Measurements from ENCODE around the gene COG8. TPM values are rescaled to one million over a fixed set of nuclear protein-coding genes. Genes with fewer than 3 reads are reported as not detected.

The COG8 gene
- total RNA-seq, 1 donor from 2014 or later: 31.1 TPM

DNA sequence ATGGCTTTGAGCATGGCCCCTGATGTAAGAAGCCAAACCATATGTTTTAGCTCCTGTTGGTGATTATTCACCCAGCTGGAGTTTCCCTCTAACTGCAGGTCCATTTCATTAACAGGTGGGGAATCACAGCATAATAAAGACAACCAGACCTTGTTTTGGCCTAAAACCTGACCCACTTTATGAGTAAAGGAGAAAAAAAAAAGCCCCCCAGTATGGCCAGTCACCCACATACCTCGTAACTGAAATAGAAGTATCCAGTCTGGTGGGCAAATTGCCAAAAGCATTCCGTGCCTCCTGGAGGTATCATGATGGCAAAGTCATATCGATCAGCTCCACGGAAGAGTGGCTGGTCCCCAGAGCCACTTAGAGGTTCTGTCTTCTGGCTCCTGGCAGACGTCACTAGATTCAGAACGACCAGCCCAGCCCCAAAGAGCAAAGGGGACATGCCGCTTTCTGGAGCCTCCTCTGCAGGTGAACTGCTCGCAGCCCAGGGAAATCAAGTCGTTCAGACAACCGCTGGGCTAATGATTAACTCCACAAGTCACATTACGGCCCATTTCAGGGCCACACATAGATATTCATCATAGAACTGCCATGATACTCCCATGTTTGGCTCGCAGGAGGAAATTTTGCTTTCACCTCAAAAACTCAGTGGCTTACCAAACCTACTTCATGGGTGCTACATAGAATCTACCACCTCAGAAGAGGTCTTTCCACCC is 12.1 kb upstream of the COG8 start, which contains the start of gene TMED6:
TMED6 (minus strand) TSS at position 478 of the 719 bp plus-strand sequence; CDS start at position 445, 33 bp downstream.
- no peak for DNase-seq
- Histone ChIP-seq H3K27me3 (ENCODE audit: low read depth) (no peaks in the 10 kb centered on the region), H3K9me3 (no peaks in the 10 kb centered on the region), H3K27ac (no peak within 1 kb of the TSS), H3K4me3 (no peak within 1 kb of the TSS), H3K36me3 (peaks cover 45% of the 10 kb centered on the region), H3K4me1 (no peaks in the 10 kb centered on the region)
- TF ChIP-seq, protein P1, sequence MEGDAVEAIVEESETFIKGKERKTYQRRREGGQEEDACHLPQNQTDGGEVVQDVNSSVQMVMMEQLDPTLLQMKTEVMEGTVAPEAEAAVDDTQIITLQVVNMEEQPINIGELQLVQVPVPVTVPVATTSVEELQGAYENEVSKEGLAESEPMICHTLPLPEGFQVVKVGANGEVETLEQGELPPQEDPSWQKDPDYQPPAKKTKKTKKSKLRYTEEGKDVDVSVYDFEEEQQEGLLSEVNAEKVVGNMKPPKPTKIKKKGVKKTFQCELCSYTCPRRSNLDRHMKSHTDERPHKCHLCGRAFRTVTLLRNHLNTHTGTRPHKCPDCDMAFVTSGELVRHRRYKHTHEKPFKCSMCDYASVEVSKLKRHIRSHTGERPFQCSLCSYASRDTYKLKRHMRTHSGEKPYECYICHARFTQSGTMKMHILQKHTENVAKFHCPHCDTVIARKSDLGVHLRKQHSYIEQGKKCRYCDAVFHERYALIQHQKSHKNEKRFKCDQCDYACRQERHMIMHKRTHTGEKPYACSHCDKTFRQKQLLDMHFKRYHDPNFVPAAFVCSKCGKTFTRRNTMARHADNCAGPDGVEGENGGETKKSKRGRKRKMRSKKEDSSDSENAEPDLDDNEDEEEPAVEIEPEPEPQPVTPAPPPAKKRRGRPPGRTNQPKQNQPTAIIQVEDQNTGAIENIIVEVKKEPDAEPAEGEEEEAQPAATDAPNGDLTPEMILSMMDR (IDR thresholded peaks at IDR 0.05): no peak
- peak in 1 of 2 donors; percentile 62 for ATAC-seq
- intact Hi-C loops (cut with DNase I): no loop called here

DNA sequence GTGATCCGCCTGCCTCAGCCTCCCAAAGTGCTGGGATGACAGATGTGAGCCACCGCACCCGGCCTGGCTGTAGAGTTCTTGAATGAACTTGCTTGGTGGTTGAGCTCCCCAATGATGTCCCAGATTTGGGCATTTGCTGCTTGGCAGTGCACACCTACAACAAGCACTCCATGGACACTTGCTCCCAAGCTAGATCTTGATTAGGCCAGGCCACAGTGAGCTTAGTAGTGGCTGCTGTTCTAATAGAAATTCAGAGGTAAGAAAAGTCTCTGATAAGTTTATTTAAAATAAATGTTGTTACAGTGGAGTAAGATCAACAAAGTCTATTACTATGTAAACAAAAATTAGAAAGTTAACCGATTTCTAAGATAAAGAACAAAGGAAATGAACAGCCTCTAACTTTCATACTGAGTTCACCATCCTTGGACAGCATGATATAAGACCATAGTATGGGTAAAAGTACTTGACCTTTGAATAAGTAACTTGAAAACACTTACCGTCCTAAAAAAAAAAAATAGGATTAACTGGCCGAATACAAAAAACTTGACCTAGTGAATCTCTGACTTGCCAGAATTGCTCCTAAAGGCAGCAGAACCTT is 11.3 kb upstream of the COG8 start:
- H3K4me3 ChIP-seq: no peak overlapping the region
- TF ChIP-seq, protein P1 (IDR thresholded peaks at IDR 0.05): no peak
- H3K27me3 ChIP-seq (ENCODE audit: low read depth): no peaks in the 10 kb centered on the region
- H3K4me1 ChIP-seq: no peaks in the 10 kb centered on the region
- no peaks in the 10 kb centered on the region for H3K9me3 ChIP-seq
- H3K36me3 ChIP-seq: peaks cover 36% of the 10 kb centered on the region
- H3K27ac ChIP-seq: no peak overlapping the region
- intact Hi-C loops (cut with DNase I): no loop called here
- peak; percentile 58 to 79 for ATAC-seq
- no peak for DNase-seq

DNA sequence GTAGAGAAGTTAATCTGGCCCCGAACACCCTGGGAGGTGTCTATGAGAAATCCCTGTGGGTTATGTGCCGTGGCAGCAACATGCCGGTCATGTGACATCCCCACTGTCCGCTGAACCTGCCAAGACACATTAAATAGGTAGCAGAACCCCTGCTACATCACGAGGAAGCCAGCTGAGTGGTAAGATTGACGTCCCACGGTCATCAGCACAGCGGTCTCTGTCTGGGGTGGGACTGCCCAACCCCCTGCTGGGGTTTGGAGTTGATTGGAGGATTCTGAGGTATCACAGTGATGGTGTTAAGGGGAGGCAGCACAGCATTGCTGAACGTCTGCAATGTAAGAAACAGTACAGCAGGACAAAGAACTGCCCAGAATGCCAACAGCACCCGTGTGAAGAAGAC is 10.2 kb upstream of the COG8 start:
- TF ChIP-seq, protein P1 (IDR thresholded peaks at IDR 0.05): no peak
- Histone ChIP-seq H3K4me3 (no peak overlapping the region), H3K36me3 (peaks cover 25% of the 10 kb centered on the region), H3K27me3 (ENCODE audit: low read depth) (no peaks in the 10 kb centered on the region), H3K27ac (no peak overlapping the region), H3K9me3 (no peaks in the 10 kb centered on the region), H3K4me1 (no peaks in the 10 kb centered on the region)
- ATAC-seq (no peak), DNase-seq (no peak)
- intact Hi-C loops (cut with DNase I): no loop called here

DNA sequence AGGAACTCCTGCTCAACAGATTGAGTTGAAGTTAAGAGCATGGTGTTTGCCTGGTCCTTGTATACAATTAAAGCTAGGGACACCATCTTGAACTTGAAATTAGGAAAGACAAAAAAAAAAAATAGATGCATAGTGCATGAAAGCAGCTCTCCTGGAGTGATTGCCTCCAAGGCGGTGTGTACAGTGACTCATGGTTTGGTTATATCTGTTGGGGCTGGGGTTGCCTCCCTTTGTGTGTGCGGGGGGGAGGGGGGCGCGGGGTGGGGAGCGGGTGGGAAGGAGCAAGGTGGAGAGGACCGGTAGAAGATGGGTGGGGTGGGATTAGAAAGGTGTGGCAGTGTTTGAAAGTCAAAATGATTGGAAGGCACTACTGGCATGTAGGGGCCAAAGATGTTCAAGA is 8.9 kb upstream of the COG8 start:
- intact Hi-C loops (cut with DNase I): no loop called here
- DNase-seq (no peak), ATAC-seq (no peak)
- Histone ChIP-seq H3K4me3 (no peak overlapping the region), H3K27me3 (ENCODE audit: low read depth) (no peaks in the 10 kb centered on the region), H3K27ac (no peak overlapping the region), H3K9me3 (no peaks in the 10 kb centered on the region), H3K36me3 (peaks cover 25% of the 10 kb centered on the region), H3K4me1 (no peaks in the 10 kb centered on the region)
- TF ChIP-seq, protein P1 (IDR thresholded peaks at IDR 0.05): no peak

DNA sequence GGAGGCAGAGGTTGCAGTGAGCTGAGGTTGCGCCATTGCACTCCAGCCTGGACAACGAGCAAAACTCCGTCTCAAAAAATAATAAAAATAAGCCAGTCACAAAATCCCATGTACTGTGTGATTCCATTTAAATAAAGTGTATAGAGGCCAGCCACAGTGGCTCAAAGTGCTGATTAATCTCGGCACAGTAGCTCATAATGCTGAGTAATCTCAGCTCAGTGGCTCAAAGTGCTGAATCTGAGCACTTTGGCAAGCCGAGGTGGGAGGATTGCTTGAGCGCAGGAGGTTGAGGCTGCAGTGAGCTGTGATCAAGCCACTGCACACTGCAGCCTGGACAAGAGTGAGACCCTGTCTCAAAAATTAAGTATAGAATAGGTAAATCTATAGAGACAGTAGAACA is 7.3 kb upstream of the COG8 start:
- Histone ChIP-seq H3K27ac (no peak overlapping the region), H3K27me3 (ENCODE audit: low read depth) (no peaks in the 10 kb centered on the region), H3K9me3 (no peaks in the 10 kb centered on the region), H3K4me1 (no peaks in the 10 kb centered on the region), H3K4me3 (no peak overlapping the region), H3K36me3 (peaks cover 33% of the 10 kb centered on the region)
- no peak for DNase-seq
- ATAC-seq: no peak
- intact Hi-C loops (cut with DNase I): no loop called here
- TF ChIP-seq, protein P1 (IDR thresholded peaks at IDR 0.05): no peak
